ENCODE measurements around the gene ROBO1. TPM values are rescaled to one million over a fixed set of nuclear protein-coding genes. Genes with fewer than 3 reads are reported as not detected.

Gene ROBO1
- total RNA-seq, 1 experiment from 2014 or later: 35.5 TPM

GRCh38 chr3:78571486-78571885 lies 1196.3 kb downstream of the ROBO1 start:
- Histone ChIP-seq H2AFZ (ENCODE audit: low read length) (no peak overlapping the region), H3K9me2 (replicated peaks; ENCODE audit: low read length) (no peaks in the 10 kb centered on the region), H4K20me1 (ENCODE audit: low read length) (no peaks in the 10 kb centered on the region), H3K36me3 (ENCODE audit: low read depth, low read length) (no peaks in the 10 kb centered on the region), H3K9ac (ENCODE audit: low read length) (no peak overlapping the region), H3K4me2 (ENCODE audit: low read length) (no peak overlapping the region), H3K4me3 (ENCODE audit: low read length) (no peak overlapping the region), H3K27ac (ENCODE audit: low read length) (no peak overlapping the region), H3K27me3 (ENCODE audit: low read length) (no peaks in the 10 kb centered on the region), H3K4me1 (ENCODE audit: insufficient read depth, low read length) (no peaks in the 10 kb centered on the region), H3K79me2 (ENCODE audit: low read length) (no peaks in the 10 kb centered on the region), H3K9me3 (ENCODE audit: low read length) (no peaks in the 10 kb centered on the region), H3F3A (ENCODE audit: low read length, unreplicated experiment) (no peaks in the 10 kb centered on the region)
- ATAC-seq (no peak), DNase-seq (no peak)
- ChIA-PET POLR2A (ENCODE audit: unreplicated experiment) (no interaction called here), CTCF (interaction anchor here (0.6 kb wide), 1 partner anchor 394 kb away, joined by 3 read pairs; no protein-coding TSS in a partner anchor)
- TF ChIP-seq EZH2phosphoT487 (IDR thresholded peaks at IDR 0.05; ENCODE audit: borderline replicate concordance, low read length) (no peak), CTCF (conservative IDR thresholded peaks at IDR 0.05; ENCODE audit: low read depth, low read length) (no peak), EZH2 (IDR thresholded peaks at IDR 0.05; ENCODE audit: low read length, unreplicated experiment) (no peak)
- BruUV-seq (replicated peaks): no TSS peak
- intact Hi-C loops (cut with micrococcal nuclease): loop anchor here (10.0 kb wide), 1 partner anchor 57 kb away; no protein-coding TSS in a partner anchor

GRCh38 chr3:78570496-78570895 lies 1197.3 kb downstream of the ROBO1 start:
- no peaks in the 10 kb centered on the region for H4K20me1 ChIP-seq (ENCODE audit: low read length)
- H3K9ac ChIP-seq (ENCODE audit: low read length): no peak overlapping the region
- no peaks in the 10 kb centered on the region for H3K4me1 ChIP-seq (ENCODE audit: insufficient read depth, low read length)
- CTCF ChIA-PET: no interaction called here
- H3K36me3 ChIP-seq (ENCODE audit: low read depth, low read length): no peaks in the 10 kb centered on the region
- H3K27ac ChIP-seq (ENCODE audit: low read length): no peak overlapping the region
- no peaks in the 10 kb centered on the region for H3K27me3 ChIP-seq (ENCODE audit: low read length)
- no peak overlapping the region for H2AFZ ChIP-seq (ENCODE audit: low read length)
- no peak overlapping the region for H3K4me3 ChIP-seq (ENCODE audit: low read length)
- no peaks in the 10 kb centered on the region for H3K9me3 ChIP-seq (ENCODE audit: low read length)
- no peak for TF ChIP-seq CTCF (conservative IDR thresholded peaks at IDR 0.05; ENCODE audit: low read depth, low read length)
- no peak for TF ChIP-seq EZH2 (IDR thresholded peaks at IDR 0.05; ENCODE audit: low read length, unreplicated experiment)
- TF ChIP-seq EZH2phosphoT487 (IDR thresholded peaks at IDR 0.05; ENCODE audit: borderline replicate concordance, low read length): no peak
- no peaks in the 10 kb centered on the region for H3K79me2 ChIP-seq (ENCODE audit: low read length)
- DNase-seq: no peak
- H3K4me2 ChIP-seq (ENCODE audit: low read length): no peak overlapping the region
- H3K9me2 ChIP-seq (replicated peaks; ENCODE audit: low read length): no peaks in the 10 kb centered on the region
- POLR2A ChIA-PET (ENCODE audit: unreplicated experiment): no interaction called here
- no peaks in the 10 kb centered on the region for H3F3A ChIP-seq (ENCODE audit: low read length, unreplicated experiment)
- intact Hi-C loops (cut with micrococcal nuclease): loop anchor here (10.0 kb wide), 1 partner anchor 56 kb away; no protein-coding TSS in a partner anchor
- no TSS peak for BruUV-seq (replicated peaks)
- no peak for ATAC-seq

GRCh38 chr3:78569804-78570203 lies 1198.0 kb downstream of the ROBO1 start:
- no peak overlapping the region for H3K4me2 ChIP-seq (ENCODE audit: low read length)
- no peaks in the 10 kb centered on the region for H3K79me2 ChIP-seq (ENCODE audit: low read length)
- H3K4me3 ChIP-seq (ENCODE audit: low read length): no peak overlapping the region
- no peak for DNase-seq
- POLR2A ChIA-PET (ENCODE audit: unreplicated experiment): no interaction called here
- TF ChIP-seq EZH2phosphoT487 (IDR thresholded peaks at IDR 0.05; ENCODE audit: borderline replicate concordance, low read length): no peak
- no peak for TF ChIP-seq CTCF (conservative IDR thresholded peaks at IDR 0.05; ENCODE audit: low read depth, low read length)
- no peak for TF ChIP-seq EZH2 (IDR thresholded peaks at IDR 0.05; ENCODE audit: low read length, unreplicated experiment)
- CTCF ChIA-PET: no interaction called here
- no peaks in the 10 kb centered on the region for H3K27me3 ChIP-seq (ENCODE audit: low read length)
- no peak overlapping the region for H3K9ac ChIP-seq (ENCODE audit: low read length)
- H3K27ac ChIP-seq (ENCODE audit: low read length): no peak overlapping the region
- no peaks in the 10 kb centered on the region for H3K9me2 ChIP-seq (replicated peaks; ENCODE audit: low read length)
- no peaks in the 10 kb centered on the region for H3K4me1 ChIP-seq (ENCODE audit: insufficient read depth, low read length)
- no peaks in the 10 kb centered on the region for H3K36me3 ChIP-seq (ENCODE audit: low read depth, low read length)
- H3F3A ChIP-seq (ENCODE audit: low read length, unreplicated experiment): no peaks in the 10 kb centered on the region
- no peak for ATAC-seq
- H3K9me3 ChIP-seq (ENCODE audit: low read length): no peaks in the 10 kb centered on the region
- no peak overlapping the region for H2AFZ ChIP-seq (ENCODE audit: low read length)
- no peaks in the 10 kb centered on the region for H4K20me1 ChIP-seq (ENCODE audit: low read length)
- intact Hi-C loops (cut with micrococcal nuclease): loop anchor here (10.0 kb wide), 1 partner anchor 55 kb away; no protein-coding TSS in a partner anchor
- no TSS peak for BruUV-seq (replicated peaks)

Measured in PC-3 (cell line).